ENCODE data around the gene SRPK3. TPM values are rescaled to one million over a fixed set of nuclear protein-coding genes. Genes with fewer than 3 reads are reported as not detected.

Gene SRPK3
- total RNA-seq, 1 experiment from 2014 or later: 0.14 TPM

DNA sequence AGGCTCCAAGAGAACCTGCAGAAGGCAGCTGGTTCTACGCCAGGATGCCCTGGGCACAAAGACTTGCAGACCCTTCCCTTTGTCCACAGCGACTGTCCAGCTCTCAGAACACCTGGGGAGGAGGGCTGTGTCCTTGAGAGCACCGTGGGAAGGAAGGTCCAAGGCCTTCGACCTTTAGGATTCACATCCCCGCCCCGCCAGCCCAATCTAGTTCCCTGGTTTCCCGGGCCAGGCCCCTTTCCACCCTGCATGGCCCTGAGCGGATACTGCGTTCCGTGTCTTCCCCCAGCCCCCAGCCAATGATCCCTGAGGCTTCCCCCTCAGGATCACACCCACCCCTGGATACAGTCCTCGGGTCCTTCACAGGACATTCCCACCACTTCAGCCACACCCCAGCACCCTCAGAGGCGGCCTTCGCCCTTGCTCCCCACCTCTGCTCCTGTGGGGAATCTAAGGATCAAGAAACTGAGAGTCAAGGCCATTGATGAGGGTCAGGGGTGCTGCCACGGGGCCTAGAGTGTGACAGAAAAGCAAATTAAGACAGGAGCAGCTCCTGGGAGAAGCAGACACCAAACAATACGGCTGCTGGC, 47.1 kb upstream of the SRPK3 start:
- CTCF ChIA-PET: no interaction called here
- peaks cover 8% of the 10 kb centered on the region for H3K36me3 Mint-ChIP-seq (ENCODE audit: insufficient read depth, unreplicated experiment)
- TF ChIP-seq, protein P1, sequence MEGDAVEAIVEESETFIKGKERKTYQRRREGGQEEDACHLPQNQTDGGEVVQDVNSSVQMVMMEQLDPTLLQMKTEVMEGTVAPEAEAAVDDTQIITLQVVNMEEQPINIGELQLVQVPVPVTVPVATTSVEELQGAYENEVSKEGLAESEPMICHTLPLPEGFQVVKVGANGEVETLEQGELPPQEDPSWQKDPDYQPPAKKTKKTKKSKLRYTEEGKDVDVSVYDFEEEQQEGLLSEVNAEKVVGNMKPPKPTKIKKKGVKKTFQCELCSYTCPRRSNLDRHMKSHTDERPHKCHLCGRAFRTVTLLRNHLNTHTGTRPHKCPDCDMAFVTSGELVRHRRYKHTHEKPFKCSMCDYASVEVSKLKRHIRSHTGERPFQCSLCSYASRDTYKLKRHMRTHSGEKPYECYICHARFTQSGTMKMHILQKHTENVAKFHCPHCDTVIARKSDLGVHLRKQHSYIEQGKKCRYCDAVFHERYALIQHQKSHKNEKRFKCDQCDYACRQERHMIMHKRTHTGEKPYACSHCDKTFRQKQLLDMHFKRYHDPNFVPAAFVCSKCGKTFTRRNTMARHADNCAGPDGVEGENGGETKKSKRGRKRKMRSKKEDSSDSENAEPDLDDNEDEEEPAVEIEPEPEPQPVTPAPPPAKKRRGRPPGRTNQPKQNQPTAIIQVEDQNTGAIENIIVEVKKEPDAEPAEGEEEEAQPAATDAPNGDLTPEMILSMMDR (IDR thresholded peaks at IDR 0.05; ENCODE audit: unreplicated experiment): no peak
- no TSS peak for BruUV-seq (replicated peaks)
- peaks cover 6% of the 10 kb centered on the region for H3K4me1 Mint-ChIP-seq (ENCODE audit: low read depth, unreplicated experiment)
- H3K9me3 Mint-ChIP-seq (ENCODE audit: low read depth, unreplicated experiment): peaks cover 7% of the 10 kb centered on the region
- DNase-seq: no peak
- peak overlapping the region; percentile 42 for H3K27ac Mint-ChIP-seq (ENCODE audit: unreplicated experiment)
- no peaks in the 10 kb centered on the region for H3K27me3 Mint-ChIP-seq (ENCODE audit: unreplicated experiment)
- intact Hi-C loops (cut with micrococcal nuclease; ENCODE audit: unreplicated experiment): no loop called here
- no peak overlapping the region for H3K4me3 Mint-ChIP-seq (ENCODE audit: low read depth, unreplicated experiment)

DNA sequence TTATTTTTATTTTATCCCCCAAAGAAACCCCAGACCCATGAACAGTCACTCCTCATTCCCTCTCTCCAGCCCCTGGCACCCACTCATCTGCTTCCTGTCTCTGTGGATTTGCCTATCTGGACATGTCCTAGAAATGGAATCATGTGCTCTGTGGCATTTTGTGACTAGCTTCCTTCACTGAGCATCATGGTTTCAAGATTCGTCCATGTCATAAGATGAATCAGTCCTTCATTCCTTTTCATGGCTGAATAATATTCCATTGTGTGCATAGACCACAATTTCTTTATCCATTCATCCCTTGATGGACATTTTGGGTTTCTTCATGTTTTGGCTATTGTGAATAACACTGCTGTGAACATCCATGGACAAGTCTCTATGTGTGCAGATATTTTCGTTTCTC, 46.0 kb upstream of the SRPK3 start:
- H3K36me3 Mint-ChIP-seq (ENCODE audit: insufficient read depth, unreplicated experiment): peaks cover 8% of the 10 kb centered on the region
- TF ChIP-seq, protein P1 (IDR thresholded peaks at IDR 0.05; ENCODE audit: unreplicated experiment): no peak
- CTCF ChIA-PET: no interaction called here
- no peak for DNase-seq
- H3K27me3 Mint-ChIP-seq (ENCODE audit: unreplicated experiment): no peaks in the 10 kb centered on the region
- H3K4me3 Mint-ChIP-seq (ENCODE audit: low read depth, unreplicated experiment): no peak overlapping the region
- H3K27ac Mint-ChIP-seq (ENCODE audit: unreplicated experiment): no peak overlapping the region
- BruUV-seq (replicated peaks): no TSS peak
- H3K4me1 Mint-ChIP-seq (ENCODE audit: low read depth, unreplicated experiment): peaks cover 6% of the 10 kb centered on the region
- intact Hi-C loops (cut with micrococcal nuclease; ENCODE audit: unreplicated experiment): no loop called here
- H3K9me3 Mint-ChIP-seq (ENCODE audit: low read depth, unreplicated experiment): peaks cover 7% of the 10 kb centered on the region

DNA sequence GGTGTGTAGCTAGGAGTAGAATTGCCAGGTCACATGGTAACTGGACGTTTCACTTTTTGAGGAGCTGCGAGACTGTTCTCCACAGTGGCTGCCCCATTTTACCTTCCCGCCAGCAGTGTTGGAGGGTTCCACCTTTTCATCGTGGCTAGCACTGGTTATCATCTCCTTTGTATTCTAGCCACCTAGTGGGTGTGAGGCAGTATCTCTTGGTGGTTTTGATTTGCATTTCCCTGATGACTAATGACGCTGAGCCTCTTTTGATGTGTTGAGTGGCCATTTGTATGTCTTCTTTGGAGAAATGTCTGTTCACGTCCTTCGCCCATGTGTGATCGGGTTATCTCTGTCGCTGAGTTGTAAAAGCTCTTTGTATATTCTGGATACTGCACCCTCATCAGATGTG, 45.6 kb upstream of the SRPK3 start:
- H3K9me3 Mint-ChIP-seq (ENCODE audit: low read depth, unreplicated experiment): peaks cover 7% of the 10 kb centered on the region
- H3K4me1 Mint-ChIP-seq (ENCODE audit: low read depth, unreplicated experiment): peaks cover 6% of the 10 kb centered on the region
- no peak overlapping the region for H3K27ac Mint-ChIP-seq (ENCODE audit: unreplicated experiment)
- TF ChIP-seq, protein P1 (IDR thresholded peaks at IDR 0.05; ENCODE audit: unreplicated experiment): no peak
- no peak overlapping the region for H3K4me3 Mint-ChIP-seq (ENCODE audit: low read depth, unreplicated experiment)
- peaks cover 8% of the 10 kb centered on the region for H3K36me3 Mint-ChIP-seq (ENCODE audit: insufficient read depth, unreplicated experiment)
- no TSS peak for BruUV-seq (replicated peaks)
- DNase-seq: no peak
- CTCF ChIA-PET: no interaction called here
- intact Hi-C loops (cut with micrococcal nuclease; ENCODE audit: unreplicated experiment): no loop called here
- no peaks in the 10 kb centered on the region for H3K27me3 Mint-ChIP-seq (ENCODE audit: unreplicated experiment)

DNA sequence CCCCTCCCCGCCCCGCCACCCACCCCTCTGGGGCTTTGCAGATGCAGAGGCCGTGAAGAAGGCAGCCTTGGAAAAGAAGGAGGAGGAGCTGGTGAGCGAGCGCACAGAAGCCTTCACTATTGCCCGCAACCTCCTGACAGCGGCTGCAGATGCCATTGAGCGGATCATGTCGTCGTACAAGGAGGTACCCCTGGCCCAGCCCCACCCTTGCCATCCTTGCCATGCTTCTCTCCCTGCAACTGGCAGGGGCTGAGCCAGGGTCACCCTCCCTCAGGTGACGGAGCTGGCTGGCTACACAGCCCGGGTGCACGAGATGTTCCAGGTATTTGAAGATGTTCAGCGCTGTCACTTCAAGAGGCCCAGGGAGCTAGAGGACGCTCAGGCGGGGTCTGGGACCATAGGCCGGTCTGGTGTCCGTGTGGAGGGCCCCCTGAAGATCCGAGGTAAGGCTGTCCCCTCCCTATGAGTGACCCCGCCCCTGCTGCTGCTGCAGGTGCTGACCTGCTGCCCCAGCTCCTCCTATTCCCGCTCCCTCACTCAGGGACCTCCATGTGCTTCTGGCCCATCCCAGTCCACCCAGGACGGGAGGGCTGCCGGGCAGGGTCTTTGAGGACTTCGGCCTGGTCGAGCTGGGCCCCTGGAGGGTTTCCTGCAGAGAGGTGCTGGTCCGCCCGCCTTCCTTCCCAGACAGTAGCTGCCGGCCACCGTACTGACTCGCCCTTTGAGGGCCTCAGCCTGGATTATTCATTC, 44.6 kb upstream of the SRPK3 start:
- Mint-ChIP-seq H3K36me3 (ENCODE audit: insufficient read depth, unreplicated experiment) (peaks cover 3% of the 10 kb centered on the region), H3K27ac (ENCODE audit: unreplicated experiment) (no peak overlapping the region), H3K4me1 (ENCODE audit: low read depth, unreplicated experiment) (no peaks in the 10 kb centered on the region), H3K4me3 (ENCODE audit: low read depth, unreplicated experiment) (no peak overlapping the region), H3K27me3 (ENCODE audit: unreplicated experiment) (no peaks in the 10 kb centered on the region), H3K9me3 (ENCODE audit: low read depth, unreplicated experiment) (peaks cover 6% of the 10 kb centered on the region)
- no TSS peak for BruUV-seq (replicated peaks)
- intact Hi-C loops (cut with micrococcal nuclease; ENCODE audit: unreplicated experiment): no loop called here
- CTCF ChIA-PET: interaction anchor here (0.6 to 0.9 kb wide), 2 partner anchors 12 to 96 kb away, joined by 3 read pairs; partner anchors contain the start of gene BCAP31
- no peak for DNase-seq
- TF ChIP-seq, protein P1 (IDR thresholded peaks at IDR 0.05; ENCODE audit: unreplicated experiment): no peak
